MM.1S (cell line): ENCODE results near the gene LANCL2.

Source experiments
- DNase-seq: peaks from one replicate; pipeline ENCODE4 v3.0.0-alpha.2; 2015
- H2AFZ ChIP-seq: fragments of 300-600 bp; sonication (generic); 2 replicates; pipeline ENCODE4 v1.6.0; 2016; ENCODE audit warnings: antibody characterized with exemption, low read length
- H3F3A ChIP-seq: fragments of 300-600 bp; sonication (generic); 2 replicates; pipeline ENCODE4 v1.6.1; 2016; ENCODE audit warnings: mild to moderate bottlenecking, antibody characterized with exemption, low read length, moderate library complexity, mixed read lengths; ENCODE audit not compliant: insufficient read depth
- H3K27ac ChIP-seq: fragments of 300-600 bp; sonication (generic); 2 replicates; pipeline ENCODE4 v1.5.1; 2016; ENCODE audit warnings: mild to moderate bottlenecking, low read length
- H3K27me3 ChIP-seq: fragments of 300-600 bp; sonication (generic); replicated peaks from 2 replicates; pipeline ENCODE4 v1.6.0; 2016; ENCODE audit warnings: low read length; ENCODE audit not compliant: insufficient read depth
- H3K36me3 ChIP-seq: fragments of 300-600 bp; sonication (generic); replicated peaks from 2 replicates; pipeline ENCODE4 v1.6.1; 2016; ENCODE audit warnings: mild to moderate bottlenecking, low read length, mixed read lengths; ENCODE audit not compliant: insufficient read depth
- H3K4me1 ChIP-seq: fragments of 300-600 bp; sonication (generic); 2 replicates; pipeline ENCODE4 v1.6.1; 2016; ENCODE audit warnings: low read length, mixed read lengths
- H3K4me2 ChIP-seq: fragments of 300-600 bp; sonication (generic); 2 replicates; pipeline ENCODE4 v1.6.0; 2016; ENCODE audit warnings: low read depth, low read length
- H3K4me3 ChIP-seq: fragments of 300-600 bp; sonication (generic); 2 replicates; pipeline ENCODE4 v1.5.1; 2016; ENCODE audit warnings: low read length, mixed read lengths
- H3K79me2 ChIP-seq: fragments of 300-600 bp; sonication (generic); 2 replicates; pipeline ENCODE4 v1.6.1; 2016; ENCODE audit warnings: mixed run types, low read length, mixed read lengths
- H3K9ac ChIP-seq: fragments of 300-600 bp; sonication (generic); 2 replicates; pipeline ENCODE4 v1.6.1; 2016; ENCODE audit warnings: low read length, mixed read lengths
- H3K9me2 ChIP-seq: fragments of 300-600 bp; sonication (generic); replicated peaks from 2 replicates; pipeline ENCODE4 v1.6.1; 2016; ENCODE audit warnings: mild to moderate bottlenecking, low read length, mixed read lengths; ENCODE audit not compliant: insufficient read depth
- H3K9me3 ChIP-seq: fragments of 300-600 bp; sonication (generic); replicated peaks from 2 replicates; pipeline ENCODE4 v1.6.1; 2016; ENCODE audit warnings: mild to moderate bottlenecking, low read length, mixed read lengths; ENCODE audit not compliant: insufficient read depth
- H4K20me1 ChIP-seq: fragments of 300-600 bp; sonication (generic); 2 replicates; pipeline ENCODE4 v1.6.1; 2016; ENCODE audit warnings: mild to moderate bottlenecking, low read length, moderate library complexity, mixed read lengths; ENCODE audit not compliant: insufficient read depth
- EZH2 ChIP-seq: fragments of 300-600 bp; sonication (generic); optimal IDR thresholded peaks from 2 replicates; pipeline ENCODE3; 2017; ENCODE audit warnings: low read depth, mild to moderate bottlenecking, antibody characterized with exemption, low read length, mixed read lengths
- EZH2phosphoT487 ChIP-seq: fragments of 300-600 bp; sonication (generic); IDR thresholded peaks from 2 replicates; pipeline ENCODE4 v1.6.1; 2018; ENCODE audit warnings: antibody characterized with exemption, low read length
- TF ChIP-seq, protein P1 (sequence below): fragments of 300-600 bp; sonication (generic); IDR thresholded peaks from 2 replicates; pipeline ENCODE4 v1.5.1; 2016; ENCODE audit warnings: antibody characterized with exemption, low read length, mixed read lengths

The LANCL2 gene

DNA sequence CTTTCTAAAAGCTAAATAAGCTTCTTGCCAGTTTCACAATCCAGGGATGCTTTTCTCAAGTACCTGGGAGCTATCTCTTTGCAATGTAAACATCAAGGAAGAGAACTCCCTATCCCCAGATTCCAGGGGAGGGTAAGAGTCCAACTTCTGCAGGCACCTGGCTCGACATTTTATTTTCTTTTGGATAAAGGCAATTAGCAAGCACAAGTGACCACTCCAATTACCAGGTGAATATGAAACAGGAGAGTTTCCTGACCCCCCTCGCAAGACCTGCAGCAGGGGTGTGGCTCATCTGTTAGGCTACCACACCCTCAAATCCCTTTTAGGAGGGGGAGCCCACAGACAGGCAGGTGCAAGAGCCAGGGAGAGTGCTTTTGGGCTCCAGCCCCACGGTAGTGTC, 28.6 kb upstream of the LANCL2 start:
- TF ChIP-seq EZH2, result no peak
- no peak for TF ChIP-seq EZH2phosphoT487
- TF ChIP-seq, protein P1, sequence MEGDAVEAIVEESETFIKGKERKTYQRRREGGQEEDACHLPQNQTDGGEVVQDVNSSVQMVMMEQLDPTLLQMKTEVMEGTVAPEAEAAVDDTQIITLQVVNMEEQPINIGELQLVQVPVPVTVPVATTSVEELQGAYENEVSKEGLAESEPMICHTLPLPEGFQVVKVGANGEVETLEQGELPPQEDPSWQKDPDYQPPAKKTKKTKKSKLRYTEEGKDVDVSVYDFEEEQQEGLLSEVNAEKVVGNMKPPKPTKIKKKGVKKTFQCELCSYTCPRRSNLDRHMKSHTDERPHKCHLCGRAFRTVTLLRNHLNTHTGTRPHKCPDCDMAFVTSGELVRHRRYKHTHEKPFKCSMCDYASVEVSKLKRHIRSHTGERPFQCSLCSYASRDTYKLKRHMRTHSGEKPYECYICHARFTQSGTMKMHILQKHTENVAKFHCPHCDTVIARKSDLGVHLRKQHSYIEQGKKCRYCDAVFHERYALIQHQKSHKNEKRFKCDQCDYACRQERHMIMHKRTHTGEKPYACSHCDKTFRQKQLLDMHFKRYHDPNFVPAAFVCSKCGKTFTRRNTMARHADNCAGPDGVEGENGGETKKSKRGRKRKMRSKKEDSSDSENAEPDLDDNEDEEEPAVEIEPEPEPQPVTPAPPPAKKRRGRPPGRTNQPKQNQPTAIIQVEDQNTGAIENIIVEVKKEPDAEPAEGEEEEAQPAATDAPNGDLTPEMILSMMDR, result no peak
- DNase-seq, result no peak
- Histone ChIP-seq H3K27me3 (no peaks in the 10 kb centered on the region), H3K36me3 (no peaks in the 10 kb centered on the region), H3K9ac (no peak overlapping the region), H3F3A (no peaks in the 10 kb centered on the region), H3K4me3 (no peak overlapping the region), H3K9me3 (no peaks in the 10 kb centered on the region), H2AFZ (no peak overlapping the region), H3K9me2 (no peaks in the 10 kb centered on the region), H3K27ac (no peak overlapping the region), H3K79me2 (no peaks in the 10 kb centered on the region), H4K20me1 (no peaks in the 10 kb centered on the region), H3K4me2 (no peak overlapping the region), H3K4me1 (no peaks in the 10 kb centered on the region)

DNA sequence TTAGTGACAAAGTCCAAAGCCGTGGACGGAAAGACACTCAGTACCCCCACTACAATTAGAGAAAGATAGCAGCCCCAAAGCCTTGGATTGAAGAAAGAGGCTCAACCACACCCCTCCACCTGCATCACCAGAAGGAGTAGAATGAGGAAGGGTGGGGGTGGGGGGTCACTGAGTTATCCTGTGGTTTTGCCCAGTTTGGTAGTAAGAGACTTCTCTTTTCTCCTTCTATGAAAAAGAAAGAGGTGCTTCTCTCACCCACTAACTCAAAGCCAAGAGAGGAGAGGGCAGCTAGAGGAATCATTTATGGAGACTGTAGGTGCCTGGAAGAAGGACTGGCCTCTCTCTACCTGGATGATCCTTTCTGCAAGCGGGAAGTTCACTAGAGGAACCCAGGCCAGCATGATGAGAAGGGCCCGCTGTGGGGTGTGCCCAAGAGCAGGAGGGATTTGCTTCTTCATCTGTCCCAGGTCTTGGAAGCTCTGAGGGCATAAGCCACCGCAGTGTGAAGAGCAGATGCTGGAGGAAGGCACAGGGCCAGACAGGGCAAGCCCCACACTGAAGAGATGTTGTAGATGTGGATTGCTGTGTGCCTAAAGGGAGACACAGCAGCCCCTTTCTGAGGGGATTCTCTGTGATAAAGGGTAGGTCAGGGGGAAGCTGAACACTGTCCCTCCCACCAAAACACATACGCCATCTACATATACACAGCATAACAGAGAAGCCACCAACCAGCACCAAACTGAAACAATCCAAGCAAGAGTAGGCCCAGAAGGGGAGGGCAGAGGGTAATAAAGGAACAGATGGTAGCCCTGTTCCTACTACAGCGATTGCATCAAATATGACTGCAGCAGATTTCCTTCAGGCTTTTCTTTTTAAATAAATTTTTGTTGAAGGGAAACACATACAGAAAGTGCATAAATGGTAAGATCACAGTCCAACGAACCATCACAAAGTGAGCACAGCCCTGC, 25.8 kb upstream of the LANCL2 start:
- H3K9me3 ChIP-seq, result no peaks in the 10 kb centered on the region
- no peaks in the 10 kb centered on the region for H3K36me3 ChIP-seq
- H3K27ac ChIP-seq, result no peak overlapping the region
- H3K4me3 ChIP-seq, result no peak overlapping the region
- H3K27me3 ChIP-seq, result no peaks in the 10 kb centered on the region
- no peaks in the 10 kb centered on the region for H3F3A ChIP-seq
- H3K79me2 ChIP-seq, result no peaks in the 10 kb centered on the region
- no peak overlapping the region for H3K4me2 ChIP-seq
- no peaks in the 10 kb centered on the region for H4K20me1 ChIP-seq
- H3K9ac ChIP-seq, result no peak overlapping the region
- no peaks in the 10 kb centered on the region for H3K9me2 ChIP-seq
- no peak for DNase-seq
- no peaks in the 10 kb centered on the region for H3K4me1 ChIP-seq
- no peak overlapping the region for H2AFZ ChIP-seq
- TF ChIP-seq, protein P1, result no peak
- no peak for TF ChIP-seq EZH2
- no peak for TF ChIP-seq EZH2phosphoT487

DNA sequence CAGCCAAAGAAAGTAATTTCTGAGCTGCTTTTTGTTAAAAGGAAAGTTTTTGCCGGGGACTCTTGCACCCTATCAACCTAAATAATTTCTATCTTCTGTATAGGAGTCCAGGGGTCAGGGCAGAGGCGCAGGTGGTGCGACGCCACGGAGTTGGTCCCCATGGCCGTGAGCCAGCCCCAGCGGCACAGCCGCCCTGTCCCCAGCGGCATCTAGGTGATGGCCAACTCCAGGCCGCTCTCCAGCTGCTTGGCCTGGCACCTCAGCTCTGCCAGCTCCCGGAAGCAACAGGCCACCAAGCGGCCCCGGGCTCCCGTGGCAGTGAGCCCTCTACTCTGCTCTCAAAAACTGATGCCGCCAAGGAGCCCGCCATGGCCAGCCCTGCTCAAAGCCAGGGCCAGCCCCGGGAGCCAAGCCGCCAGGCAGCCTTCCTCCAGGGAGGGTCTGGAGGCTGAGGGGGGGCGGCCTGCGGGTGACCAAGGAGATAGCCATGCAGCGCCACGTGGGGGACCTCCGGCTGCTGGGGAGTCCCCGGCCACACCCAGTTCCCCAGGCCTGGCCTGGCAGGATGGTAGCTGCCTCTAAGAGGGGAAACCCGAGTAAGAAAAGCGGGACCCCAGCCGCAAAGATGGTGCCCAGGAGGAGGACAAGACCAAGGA, 22.8 kb upstream of the LANCL2 start:
- Histone ChIP-seq H3K9ac (no peak overlapping the region), H3K79me2 (no peaks in the 10 kb centered on the region), H2AFZ (no peak overlapping the region), H3K27ac (no peak overlapping the region), H4K20me1 (no peaks in the 10 kb centered on the region), H3K4me1 (no peaks in the 10 kb centered on the region), H3K27me3 (no peaks in the 10 kb centered on the region; the same call in 1 of the 2 replicates), H3K4me2 (no peak overlapping the region), H3F3A (no peaks in the 10 kb centered on the region), H3K9me2 (no peaks in the 10 kb centered on the region), H3K9me3 (no peaks in the 10 kb centered on the region), H3K4me3 (no peak overlapping the region), H3K36me3 (no peaks in the 10 kb centered on the region)
- TF ChIP-seq EZH2 (no peak), EZH2phosphoT487 (no peak)
- TF ChIP-seq, protein P1, result no peak
- DNase-seq, result no peak
